Panc1 (cell line): Measurements from ENCODE around the gene PDSS1. TPM values are rescaled to one million over a fixed set of nuclear protein-coding genes. Genes with fewer than 3 reads are reported as not detected.

Experiments
- ATAC-seq: fragments of 200-7000 bp; cut with Tn5 transposase; 2 replicates; pipeline ENCODE4 v1.9.1; 2020; ENCODE audit warnings: mild to moderate bottlenecking, moderate library complexity
- BruUV-seq: library from RNA; stranded (reverse); fragments of 400-500 nt; replicated peaks from 2 replicates; lab custom pipeline; 2021; lab: Mats Ljungman, UMichigan
- CTCF ChIA-PET: fragments of 300-600 bp; sonication (Branson Sonifier 250); formaldehyde crosslinking; loops from one replicate; lab custom pipeline; 2022; ENCODE audit warnings: antibody characterized with exemption; lab: Charles Lee
- POLR2A ChIA-PET: fragments of 300-600 bp; sonication (Branson Sonifier 250); formaldehyde crosslinking; loops from one replicate; lab custom pipeline; 2022; ENCODE audit warnings: antibody characterized with exemption; lab: Charles Lee
- DNase-seq: peaks from one replicate; pipeline ENCODE4 v3.0.0-alpha.2; 2010; ENCODE audit warnings: low read depth, low spot score
- H3K27ac ChIP-seq: 2 replicates; pipeline ENCODE4 v1.5.1; 2011; ENCODE audit warnings: mild to moderate bottlenecking, low read length, inconsistent platforms
- H3K27me3 ChIP-seq: fragments of 200-500 bp; sonication (Bioruptor generic); 2 replicates; pipeline ENCODE4 v1.6.0; 2014; ENCODE audit warnings: low read length, inconsistent platforms; ENCODE audit not compliant: control insufficient read depth, insufficient read depth
- H3K36me3 ChIP-seq: fragments of 200-500 bp; sonication (Bioruptor generic); 2 replicates; pipeline ENCODE4 v1.5.1; 2014; ENCODE audit warnings: inconsistent platforms, mild to moderate bottlenecking, low read length, moderate library complexity; ENCODE audit not compliant: control insufficient read depth, insufficient read depth
- H3K4me1 ChIP-seq: 2 replicates; pipeline ENCODE4 v1.5.1; 2011; ENCODE audit warnings: inconsistent platforms, mild to moderate bottlenecking, low read length, moderate library complexity; ENCODE audit not compliant: control insufficient read depth, insufficient read depth
- H3K4me3 ChIP-seq, 2 experiments: 2 replicates each; pipeline ENCODE4 v1.5.1; 2011 to 2012; ENCODE audit warnings: low read depth in 2 of 2, low read length in 2 of 2, mild to moderate bottlenecking in 2 of 2, inconsistent platforms in 1 of 2, moderate library complexity in 1 of 2
- H3K9me3 ChIP-seq: fragments of 200-500 bp; sonication (Bioruptor generic); 2 replicates; pipeline ENCODE4 v1.5.1; 2014; ENCODE audit warnings: low read depth, mild to moderate bottlenecking, inconsistent platforms, low read length, moderate library complexity; ENCODE audit not compliant: control insufficient read depth, insufficient read depth
- POLR2AphosphoS5 ChIP-seq: IDR thresholded peaks from 2 replicates; pipeline ENCODE4 v1.6.1; 2012; ENCODE audit warnings: mild to moderate bottlenecking, low read depth, low read length, moderate library complexity
- SIN3A ChIP-seq: IDR thresholded peaks from 2 replicates; pipeline ENCODE4 v1.6.1; 2012; ENCODE audit warnings: low read depth, mild to moderate bottlenecking, low read length, moderate library complexity, borderline replicate concordance; ENCODE audit not compliant: insufficient read depth
- TCF7L2 ChIP-seq: IDR thresholded peaks from 2 replicates; pipeline ENCODE4 v1.6.1; 2011; ENCODE audit warnings: mild to moderate bottlenecking, low read depth, low read length, inconsistent platforms
- in situ Hi-C: cut with HindIII; loops from 2 replicates; pipeline ENCODE4 v1.10.0; 2016; ENCODE audit warnings: low sequenced_read_pairs, low pct_unique_long_range_greater_than_20kb
- intact Hi-C: fragments of 100-400 bp; cut with micrococcal nuclease; formaldehyde crosslinking; loops from one replicate; pipeline ENCODE4 v1.10.0; 2022; ENCODE audit not compliant: unreplicated experiment
- total RNA-seq: library from RNA; stranded (reverse); gene quantifications from one replicate; pipeline ENCODE4 v1.2.1, GENCODE V29; 2021; ENCODE audit not compliant: unreplicated experiment
- TF ChIP-seq, protein P1 (sequence below), 2 experiments: IDR thresholded peaks; 2 replicates each; pipeline ENCODE4 v1.6.1; 2011 to 2012; ENCODE audit warnings: low read depth in 2 of 2, control low read depth in 1 of 2, low read length in 1 of 2, mild to moderate bottlenecking in 1 of 2, moderate library complexity in 1 of 2; ENCODE audit not compliant: insufficient read depth in 1 of 2
- TF ChIP-seq, protein P2 (sequence below): fragments of 450-650 bp; IDR thresholded peaks from 2 replicates; pipeline ENCODE4 v1.5.1; 2017; ENCODE audit warnings: mild to moderate bottlenecking

PDSS1 gene
- total RNA-seq, 1 experiment from 2014 or later: 7.1 TPM

DNA sequence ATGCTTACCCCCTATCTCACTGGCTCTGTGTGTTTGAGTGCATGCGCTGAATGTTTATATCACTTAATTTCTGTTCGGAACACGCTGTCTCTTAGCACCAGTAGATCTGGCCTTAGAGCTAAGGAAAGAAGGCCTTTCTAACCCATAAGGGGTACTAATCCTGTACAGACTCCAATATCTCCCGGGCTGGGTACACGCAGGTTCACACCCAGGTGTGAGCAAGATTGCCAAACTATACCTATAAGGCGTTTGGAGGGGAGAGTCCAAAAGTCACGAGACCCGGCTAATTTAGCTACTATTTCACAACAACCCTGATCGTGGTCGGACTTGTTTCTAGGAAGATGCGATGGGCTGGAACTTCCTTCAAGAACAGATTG is 727 bp upstream of the PDSS1 start:
- TSS peak; percentile 69 for BruUV-seq
- no peak for TF ChIP-seq TCF7L2
- TF ChIP-seq, protein P1, sequence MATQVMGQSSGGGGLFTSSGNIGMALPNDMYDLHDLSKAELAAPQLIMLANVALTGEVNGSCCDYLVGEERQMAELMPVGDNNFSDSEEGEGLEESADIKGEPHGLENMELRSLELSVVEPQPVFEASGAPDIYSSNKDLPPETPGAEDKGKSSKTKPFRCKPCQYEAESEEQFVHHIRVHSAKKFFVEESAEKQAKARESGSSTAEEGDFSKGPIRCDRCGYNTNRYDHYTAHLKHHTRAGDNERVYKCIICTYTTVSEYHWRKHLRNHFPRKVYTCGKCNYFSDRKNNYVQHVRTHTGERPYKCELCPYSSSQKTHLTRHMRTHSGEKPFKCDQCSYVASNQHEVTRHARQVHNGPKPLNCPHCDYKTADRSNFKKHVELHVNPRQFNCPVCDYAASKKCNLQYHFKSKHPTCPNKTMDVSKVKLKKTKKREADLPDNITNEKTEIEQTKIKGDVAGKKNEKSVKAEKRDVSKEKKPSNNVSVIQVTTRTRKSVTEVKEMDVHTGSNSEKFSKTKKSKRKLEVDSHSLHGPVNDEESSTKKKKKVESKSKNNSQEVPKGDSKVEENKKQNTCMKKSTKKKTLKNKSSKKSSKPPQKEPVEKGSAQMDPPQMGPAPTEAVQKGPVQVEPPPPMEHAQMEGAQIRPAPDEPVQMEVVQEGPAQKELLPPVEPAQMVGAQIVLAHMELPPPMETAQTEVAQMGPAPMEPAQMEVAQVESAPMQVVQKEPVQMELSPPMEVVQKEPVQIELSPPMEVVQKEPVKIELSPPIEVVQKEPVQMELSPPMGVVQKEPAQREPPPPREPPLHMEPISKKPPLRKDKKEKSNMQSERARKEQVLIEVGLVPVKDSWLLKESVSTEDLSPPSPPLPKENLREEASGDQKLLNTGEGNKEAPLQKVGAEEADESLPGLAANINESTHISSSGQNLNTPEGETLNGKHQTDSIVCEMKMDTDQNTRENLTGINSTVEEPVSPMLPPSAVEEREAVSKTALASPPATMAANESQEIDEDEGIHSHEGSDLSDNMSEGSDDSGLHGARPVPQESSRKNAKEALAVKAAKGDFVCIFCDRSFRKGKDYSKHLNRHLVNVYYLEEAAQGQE (IDR thresholded peaks at IDR 0.05; ENCODE audit: insufficient read depth in 1 of 2, low read depth in 2 of 2, low read length in 1 of 2): no peak
- TF ChIP-seq SIN3A: no peak
- TF ChIP-seq, protein P2, sequence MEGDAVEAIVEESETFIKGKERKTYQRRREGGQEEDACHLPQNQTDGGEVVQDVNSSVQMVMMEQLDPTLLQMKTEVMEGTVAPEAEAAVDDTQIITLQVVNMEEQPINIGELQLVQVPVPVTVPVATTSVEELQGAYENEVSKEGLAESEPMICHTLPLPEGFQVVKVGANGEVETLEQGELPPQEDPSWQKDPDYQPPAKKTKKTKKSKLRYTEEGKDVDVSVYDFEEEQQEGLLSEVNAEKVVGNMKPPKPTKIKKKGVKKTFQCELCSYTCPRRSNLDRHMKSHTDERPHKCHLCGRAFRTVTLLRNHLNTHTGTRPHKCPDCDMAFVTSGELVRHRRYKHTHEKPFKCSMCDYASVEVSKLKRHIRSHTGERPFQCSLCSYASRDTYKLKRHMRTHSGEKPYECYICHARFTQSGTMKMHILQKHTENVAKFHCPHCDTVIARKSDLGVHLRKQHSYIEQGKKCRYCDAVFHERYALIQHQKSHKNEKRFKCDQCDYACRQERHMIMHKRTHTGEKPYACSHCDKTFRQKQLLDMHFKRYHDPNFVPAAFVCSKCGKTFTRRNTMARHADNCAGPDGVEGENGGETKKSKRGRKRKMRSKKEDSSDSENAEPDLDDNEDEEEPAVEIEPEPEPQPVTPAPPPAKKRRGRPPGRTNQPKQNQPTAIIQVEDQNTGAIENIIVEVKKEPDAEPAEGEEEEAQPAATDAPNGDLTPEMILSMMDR: no peak
- TF ChIP-seq POLR2AphosphoS5: no peak
- Histone ChIP-seq H3K27ac (peak overlapping the region; percentile 86), H3K4me1 (no peaks in the 10 kb centered on the region; the same call in 1 of the 2 replicates), H3K9me3 (no peaks in the 10 kb centered on the region), H3K36me3 (peaks cover 4% of the 10 kb centered on the region; the same call in 1 of the 2 replicates), H3K4me3 (peak overlapping the region; percentile 71 to 81), H3K27me3 (no peaks in the 10 kb centered on the region)
- in situ Hi-C loops (no loop called here), intact Hi-C loops (no loop called here)
- peak; percentile 3; the same call in 1 of the 2 replicates for ATAC-seq
- CTCF ChIA-PET: no interaction called here
- POLR2A ChIA-PET: no interaction called here
- no peak for DNase-seq

DNA sequence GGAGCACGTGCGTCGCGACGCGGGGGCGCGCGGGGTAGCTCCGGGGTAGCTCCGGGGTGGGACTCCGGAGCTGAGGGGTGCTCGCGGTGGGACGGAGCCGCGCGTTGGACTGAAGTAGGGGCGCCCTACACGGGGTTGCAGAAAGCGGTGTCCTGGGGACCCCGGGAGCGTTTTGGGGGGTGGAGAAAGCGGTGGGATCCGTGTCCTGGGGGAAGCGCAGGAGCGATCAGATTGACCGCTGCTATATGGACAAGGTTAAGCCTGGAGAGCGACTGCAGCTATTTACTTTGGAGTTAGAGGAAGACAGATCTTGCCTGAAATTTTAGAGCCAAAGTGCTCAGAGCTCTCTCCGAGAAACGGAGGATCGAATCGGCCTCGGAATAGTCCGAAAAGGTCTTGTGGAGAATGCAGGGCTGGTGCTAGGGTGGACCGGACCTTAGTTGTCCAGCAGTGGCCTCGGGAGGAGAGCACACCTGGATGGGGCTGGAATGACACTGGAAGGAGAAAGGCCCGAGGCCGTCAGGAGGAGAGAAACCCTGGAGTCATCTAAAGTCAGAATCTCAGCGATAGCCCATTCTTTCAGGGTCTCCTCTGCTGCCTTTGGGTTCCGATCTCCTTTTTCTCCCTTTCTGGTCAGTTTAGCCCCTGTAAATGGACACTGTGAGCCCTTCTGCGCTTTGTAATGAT is 564 bp downstream of the PDSS1 start:
- POLR2A ChIA-PET: no interaction called here
- TSS peak; percentile 78 for BruUV-seq
- Histone ChIP-seq H3K9me3 (no peaks in the 10 kb centered on the region), H3K4me1 (no peaks in the 10 kb centered on the region; the same call in 1 of the 2 replicates), H3K27ac (peak overlapping the region; percentile 79), H3K27me3 (no peaks in the 10 kb centered on the region), H3K4me3 (peak overlapping the region; percentile 71 to 81), H3K36me3 (peaks cover 4% of the 10 kb centered on the region; the same call in 1 of the 2 replicates)
- DNase-seq (no peak), ATAC-seq (peak; percentile 10; the same call in 1 of the 2 replicates)
- intact Hi-C loops (no loop called here), in situ Hi-C loops (no loop called here)
- CTCF ChIA-PET: no interaction called here
- TF ChIP-seq TCF7L2 (no peak), POLR2AphosphoS5 (no peak), SIN3A (no peak)
- TF ChIP-seq, protein P1 (IDR thresholded peaks at IDR 0.05; ENCODE audit: insufficient read depth in 1 of 2, low read depth in 2 of 2, low read length in 1 of 2): no peak
- TF ChIP-seq, protein P2: no peak
